Mesangial cell (primary cell): Measurements from ENCODE around the gene MED7. TPM values are rescaled to one million over a fixed set of nuclear protein-coding genes. Genes with fewer than 3 reads are reported as not detected.

ENCODE experiments used
- total RNA-seq: library from RNA; depleted of rRNA; stranded (reverse); fragments of >200 nt; gene quantifications from 2 replicates; pipeline ENCODE4 v1.2.3, GENCODE V29; 2015

The MED7 gene
- 9.3 and 11.6 TPM in 2 replicates for total RNA-seq

GRCh38 chr5:157142317-157143126 lies at the start of gene MED7:
MED7 (minus strand) TSS chr5:157142865; CDS start chr5:157139431, 3,434 bp downstream.

GRCh38 chr5:157180374-157181264 lies 38.0 kb upstream of the MED7 start, which contains the start of gene ITK:
ITK (plus strand) TSS chr5:157180840; CDS start chr5:157180978, 138 bp downstream.

GRCh38 chr5:157166214-157167213 lies 23.8 kb upstream of the MED7 start, which contains the start of gene GARIN3:
GARIN3 (minus strand) TSS chr5:157166264; CDS start chr5:157166168, 96 bp downstream.

GRCh38 chr5:157108976-157109375 lies 33.7 kb downstream of the MED7 start, which contains the start of gene HAVCR2:
HAVCR2 (minus strand) TSS chr5:157109044; CDS start chr5:157108983, 61 bp downstream.

Other genes with a start within 250 kb of the MED7 start
- gene TIMD4, start 179.6 kb downstream of the MED7 start, total RNA-seq, result 0.38 TPM in 1 of 2 replicates, not detected in the other
- gene HAVCR1, start 83.7 kb downstream of the MED7 start, total RNA-seq, result 2.1 and 11.7 TPM in 2 replicates
- gene HAVCR2, start 33.8 kb downstream of the MED7 start, total RNA-seq, result 0.33 and 6.8 TPM in 2 replicates
- gene GARIN3, start 23.4 kb upstream of the MED7 start, total RNA-seq, result not detected in 2 replicates
- gene ITK, start 38.0 kb upstream of the MED7 start, total RNA-seq, result not detected in 2 replicates
- gene CYFIP2, start 123.3 kb upstream of the MED7 start, total RNA-seq, result 20.5 and 36.4 TPM in 2 replicates